GM20431 (cell line): ENCODE measurements around the gene LAMTOR5.

Source experiments
- in situ Hi-C: fragments of 300-500 bp; cut with MseI, MboI; formaldehyde crosslinking; loops from one replicate; pipeline ENCODE4 v1.15.0; 2020; ENCODE audit warnings: low sequenced_read_pairs; ENCODE audit not compliant: unreplicated experiment

The LAMTOR5 gene

DNA sequence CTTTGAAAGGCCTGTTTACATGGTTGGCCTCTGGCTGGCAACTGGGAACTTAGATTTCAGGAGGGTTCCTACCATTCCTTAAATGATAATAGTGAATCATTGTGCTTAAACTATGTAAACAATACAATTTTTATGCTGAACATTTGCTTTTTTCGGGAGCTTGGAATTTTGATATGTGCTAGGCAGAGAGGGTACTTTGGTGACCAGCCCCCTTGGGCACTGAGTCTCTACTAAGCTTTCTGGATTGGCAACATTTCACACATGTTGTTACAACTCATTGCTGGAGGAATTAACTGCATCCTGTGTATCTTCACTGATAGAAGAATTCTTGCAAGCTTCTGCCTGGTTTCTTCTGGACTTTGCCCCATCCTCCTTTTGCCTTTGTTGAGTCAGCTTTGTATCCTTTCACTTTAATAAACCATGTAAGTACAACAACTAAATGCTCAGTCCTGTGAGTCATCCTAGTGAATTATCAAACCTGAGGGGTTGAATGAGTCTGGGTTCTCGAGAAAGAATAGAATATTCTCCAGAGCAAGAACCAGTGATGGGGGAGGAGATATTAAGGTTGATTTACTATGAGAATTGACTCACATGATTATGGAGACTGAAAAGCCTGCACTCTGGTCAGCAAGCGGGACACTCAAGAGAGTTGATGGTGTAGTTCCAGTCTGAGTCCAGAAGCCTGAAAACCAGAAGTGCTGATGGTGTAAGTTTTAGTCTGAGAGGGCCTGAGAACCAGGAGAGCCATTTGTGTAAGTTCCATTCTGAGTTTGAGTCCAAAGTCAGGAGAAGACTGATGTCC is 13.6 kb downstream of the LAMTOR5 start:
- in situ Hi-C loops: no loop called here

DNA sequence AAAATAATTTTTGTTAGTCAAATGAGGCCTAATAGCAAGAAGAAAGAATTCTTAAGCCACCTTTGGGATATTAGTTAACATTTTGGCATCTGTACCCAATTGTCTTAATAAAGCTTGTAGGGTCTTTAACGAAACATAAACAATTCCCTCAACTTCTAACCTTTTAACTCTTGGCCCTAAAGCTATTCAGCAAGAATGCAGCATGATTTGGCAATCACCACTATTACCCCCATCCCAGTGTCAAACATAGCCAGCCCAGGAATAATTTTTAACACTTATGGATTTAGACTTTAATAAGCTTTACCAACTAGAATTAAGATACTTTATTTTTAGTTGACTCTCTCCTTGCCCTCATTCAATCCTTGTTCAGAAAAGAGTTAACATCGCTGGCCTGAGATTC is 14.2 kb downstream of the LAMTOR5 start:
- in situ Hi-C loops: no loop called here

DNA sequence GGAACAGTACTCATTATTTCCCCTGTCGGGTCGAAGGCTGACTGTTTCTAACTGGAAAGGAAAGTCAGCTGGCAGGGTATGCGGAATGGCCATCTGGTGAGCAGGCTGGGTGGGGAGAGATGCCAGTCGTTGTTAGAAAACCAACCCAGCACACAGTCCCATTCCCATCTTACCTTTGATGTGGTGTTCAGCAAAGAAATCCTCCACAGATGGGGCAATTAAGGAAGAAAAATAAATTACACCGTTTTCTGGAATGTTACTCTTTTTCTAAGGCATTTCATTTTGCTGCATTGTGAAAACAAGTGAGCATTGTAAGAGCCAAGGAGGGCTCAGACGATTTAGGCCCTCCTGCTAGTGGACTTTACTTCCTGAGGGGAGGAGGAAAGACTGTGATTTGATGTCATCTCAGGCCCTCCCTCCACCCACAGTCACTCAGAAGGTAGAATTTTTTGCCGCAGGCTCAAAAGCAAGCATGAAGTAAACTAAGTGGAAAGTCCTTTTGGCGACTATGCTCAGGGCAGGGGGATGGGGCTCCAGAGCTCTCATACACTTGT is 16.7 kb downstream of the LAMTOR5 start, which contains the start of gene SLC16A4:
Gene SLC16A4 (minus strand): TSS at position 335 of the 554 bp plus-strand sequence. CDS start 1,703 bp downstream, outside the sequence.
- in situ Hi-C loops: no loop called here

DNA sequence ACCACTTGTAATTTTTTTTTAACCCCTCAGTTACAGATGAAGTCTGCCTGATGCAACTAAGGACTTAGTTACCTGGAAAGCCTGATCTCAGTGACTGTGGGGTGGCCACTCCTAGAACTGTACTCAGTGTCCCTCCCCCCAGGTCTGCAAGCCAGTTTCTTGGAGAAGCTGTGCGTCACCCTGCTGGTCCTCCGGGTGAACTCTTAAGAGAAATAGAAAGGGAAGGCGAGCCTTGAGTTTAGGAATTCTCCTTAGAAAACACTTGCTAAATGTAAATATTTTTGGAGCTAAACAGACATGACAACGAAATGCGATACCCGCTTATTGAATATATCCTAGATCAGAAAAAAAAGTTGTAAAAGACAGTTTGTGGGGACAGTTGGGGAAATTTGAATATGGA is 17.4 kb downstream of the LAMTOR5 start:
- in situ Hi-C loops: no loop called here

DNA sequence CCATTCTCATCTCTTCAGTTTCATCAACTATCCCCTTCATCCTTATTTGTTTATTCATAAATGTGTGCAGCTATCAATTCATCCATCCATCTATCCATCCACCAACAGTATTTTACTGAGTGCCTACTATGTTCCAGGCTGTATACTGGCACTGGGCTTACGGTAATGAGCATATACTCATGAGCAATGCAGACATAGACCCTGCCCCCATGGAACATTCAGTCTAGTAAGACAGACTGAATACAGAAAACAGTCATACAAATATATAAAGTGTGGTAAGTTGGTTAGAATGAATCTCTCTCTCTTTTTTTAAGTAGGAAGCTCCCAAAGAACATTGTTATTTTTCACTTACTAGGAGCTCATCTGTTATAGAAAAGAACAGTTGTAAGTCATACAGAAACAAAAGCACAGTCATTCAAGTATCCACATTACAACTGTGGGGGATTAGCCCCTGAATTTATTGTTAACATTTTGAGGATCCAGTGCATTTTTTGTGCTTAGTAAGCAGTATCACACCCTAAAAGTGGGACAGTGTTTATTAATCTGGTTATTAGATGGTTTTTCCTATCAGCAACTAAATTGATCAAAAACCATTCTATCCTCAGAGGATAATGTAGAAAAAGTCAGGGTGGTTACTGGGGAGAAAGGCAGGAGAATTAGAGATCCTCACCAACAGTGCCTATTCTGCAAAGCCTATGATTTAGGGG is 20.3 kb downstream of the LAMTOR5 start:
- in situ Hi-C loops: no loop called here

DNA sequence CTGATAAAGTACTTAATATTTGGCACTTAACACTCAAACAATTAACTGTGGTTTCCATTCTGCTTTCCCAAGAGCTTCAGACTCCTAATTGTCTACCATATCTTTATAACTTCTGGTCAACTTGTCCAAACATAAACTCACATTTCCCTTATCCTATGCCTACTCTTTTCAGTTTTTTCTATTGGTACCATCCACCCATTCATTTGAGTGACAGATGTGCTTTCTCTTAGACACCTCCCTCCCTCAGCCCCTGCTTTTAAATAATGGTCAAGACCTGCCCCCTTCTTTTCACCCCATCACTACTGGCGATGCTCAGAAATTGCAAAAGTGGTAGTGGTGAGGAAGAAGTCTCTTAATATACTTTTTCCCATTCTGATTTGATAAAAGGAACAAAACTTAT is 22.1 kb downstream of the LAMTOR5 start:
- in situ Hi-C loops: no loop called here

DNA sequence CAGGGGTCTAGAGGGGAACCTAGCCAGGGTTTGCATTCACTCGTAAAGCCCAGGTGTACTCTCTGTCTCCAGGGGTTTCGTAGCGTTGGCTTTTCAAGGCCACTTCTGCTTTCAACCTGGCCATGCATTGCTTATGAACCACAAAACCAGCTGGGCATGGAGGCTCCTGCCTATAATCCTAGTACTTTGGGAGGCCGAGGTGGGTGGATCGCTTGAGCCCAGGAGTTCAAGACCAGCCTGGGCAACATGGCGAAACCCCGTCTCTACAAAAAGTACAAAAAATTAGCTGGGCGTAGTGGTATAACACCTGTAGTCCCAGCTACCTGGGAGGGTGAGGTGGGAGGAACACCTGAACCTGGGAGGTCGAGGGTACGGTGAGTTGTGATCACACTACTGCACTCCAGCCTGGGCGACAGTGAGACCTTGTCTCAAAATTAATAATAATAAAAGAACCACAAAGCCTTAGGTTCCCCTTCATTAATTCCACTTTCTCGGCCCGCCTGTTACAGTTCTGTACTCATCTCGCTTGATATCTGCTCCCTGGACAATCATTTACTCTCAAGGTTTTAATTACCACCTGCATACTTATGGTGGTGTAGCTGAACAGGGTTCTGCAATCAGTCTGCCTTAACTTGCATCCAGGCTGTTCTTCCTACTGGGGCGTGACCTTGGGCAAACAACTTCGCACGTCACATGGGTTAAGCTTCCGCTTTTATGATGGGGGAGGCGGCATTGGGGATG is 22.7 kb downstream of the LAMTOR5 start:
- in situ Hi-C loops: no loop called here

DNA sequence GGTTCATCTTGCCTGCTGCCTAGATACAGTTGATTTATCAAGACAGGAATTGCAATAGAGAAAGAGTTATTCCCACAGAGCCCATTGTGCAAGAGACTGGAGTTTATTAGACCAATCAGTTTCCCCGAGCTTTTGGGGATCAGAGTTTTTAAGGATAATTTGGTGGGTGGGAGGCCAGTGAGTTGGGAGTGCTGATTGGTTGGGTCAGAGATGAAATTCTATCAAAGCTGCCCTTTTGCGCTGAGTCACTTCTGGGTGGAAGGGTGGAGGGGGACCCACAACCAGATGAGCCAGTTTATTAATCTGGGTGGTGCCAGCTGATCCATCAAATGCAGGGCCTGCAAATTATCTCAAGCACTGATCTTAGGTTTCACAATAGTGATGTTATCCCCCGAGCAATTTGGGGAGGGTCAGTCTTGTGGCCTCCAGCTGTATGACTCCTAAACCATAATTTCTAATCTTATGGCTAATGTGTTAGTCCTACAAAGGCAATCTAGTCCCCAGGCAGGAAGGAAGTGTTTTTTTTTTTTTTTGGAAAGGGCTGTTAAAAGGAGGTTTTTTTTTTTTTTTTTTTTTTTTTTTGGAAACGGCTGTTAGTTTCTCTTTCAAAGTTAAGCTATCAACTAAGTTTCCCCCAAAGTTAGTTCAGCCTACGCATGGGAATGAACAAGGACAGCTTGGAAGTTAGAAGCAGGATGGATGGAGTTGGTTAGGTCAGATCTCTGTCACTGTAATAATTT is 24.1 kb downstream of the LAMTOR5 start:
- in situ Hi-C loops: no loop called here

DNA sequence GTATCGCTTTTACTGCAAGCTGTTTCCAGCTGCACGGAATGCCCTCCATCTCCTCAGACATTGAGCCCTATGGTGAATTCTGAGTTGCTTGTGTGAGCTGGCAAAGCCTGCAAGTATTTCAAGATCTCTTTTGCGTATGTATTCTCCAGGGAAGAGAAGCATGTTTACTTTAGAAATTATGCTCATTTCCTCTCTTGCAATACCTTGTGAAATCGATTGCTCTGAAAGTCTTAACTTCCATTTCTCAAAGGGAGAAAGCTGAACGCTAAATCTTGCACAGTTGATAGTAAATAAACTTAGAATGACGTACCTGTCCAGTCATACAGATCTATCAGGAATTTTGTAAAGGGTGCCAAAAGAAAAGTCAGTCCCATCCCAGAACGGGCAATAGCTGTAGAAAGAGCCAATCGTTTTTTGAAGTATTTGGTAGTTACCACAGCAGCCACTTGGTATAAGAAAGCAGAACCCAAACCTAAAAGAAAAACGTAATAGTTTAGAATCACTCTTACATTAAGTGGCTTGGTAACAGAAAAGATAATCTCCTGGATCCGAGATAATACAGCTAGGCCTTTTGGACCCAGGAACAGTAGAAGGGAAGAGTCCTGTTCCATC is 26.7 kb downstream of the LAMTOR5 start:
- in situ Hi-C loops: no loop called here

DNA sequence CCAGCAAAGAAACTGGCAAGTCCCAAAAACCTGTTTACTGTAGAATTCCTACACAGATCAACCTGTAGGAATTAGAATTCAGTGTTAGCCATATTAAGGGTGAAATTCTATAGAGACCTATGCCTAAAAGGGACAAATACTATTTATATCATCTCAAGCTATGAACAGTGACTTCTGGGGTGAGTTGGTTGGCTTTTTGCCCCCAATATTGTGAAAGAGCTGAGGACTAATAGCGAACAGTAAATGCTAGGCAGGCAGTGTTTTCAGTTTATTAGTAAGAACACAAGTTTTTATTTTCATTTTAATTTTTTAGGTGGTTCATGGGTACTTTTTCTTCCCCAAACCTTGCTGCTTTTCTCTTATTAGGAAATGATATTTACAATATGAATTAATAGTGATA is 32.0 kb downstream of the LAMTOR5 start:
- in situ Hi-C loops: no loop called here

DNA sequence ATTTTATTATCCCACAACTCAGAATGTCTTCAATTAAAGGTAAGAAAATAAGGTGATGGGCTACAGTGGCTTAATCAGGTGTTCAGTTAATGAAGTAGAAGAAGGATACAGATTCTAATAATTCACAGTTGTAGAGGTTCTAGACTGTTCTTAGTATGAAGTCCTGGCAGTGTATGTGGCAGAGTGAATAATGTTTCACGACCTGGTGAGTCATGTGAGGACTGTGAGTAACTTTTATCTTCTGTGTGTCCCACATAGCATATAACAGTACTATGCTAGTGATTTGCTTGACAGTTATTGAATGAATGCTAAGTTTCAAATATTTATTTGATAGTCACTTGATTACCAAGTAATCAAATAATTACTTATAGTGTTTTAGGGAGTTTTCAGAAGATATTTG is 36.7 kb downstream of the LAMTOR5 start:
- in situ Hi-C loops: no loop called here

DNA sequence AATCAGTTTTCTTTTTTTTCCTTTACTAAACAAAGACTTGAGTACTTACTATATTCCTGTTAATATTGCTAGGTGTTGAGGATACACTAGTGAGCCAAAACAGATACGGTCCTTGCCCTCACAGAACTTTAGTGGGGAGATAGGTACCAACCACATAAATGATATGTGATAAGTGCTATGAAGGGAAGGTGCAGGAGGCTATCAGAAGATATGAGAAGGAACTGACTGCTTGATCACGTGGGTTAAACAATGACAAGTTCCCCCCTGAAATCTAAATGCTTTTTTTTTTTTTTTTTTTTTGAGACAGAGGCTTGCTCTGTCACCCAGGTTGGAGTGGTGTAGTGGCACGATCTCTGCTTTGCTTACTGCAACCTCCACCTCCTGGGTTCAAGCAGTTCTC is 43.3 kb downstream of the LAMTOR5 start:
- in situ Hi-C loops: no loop called here

DNA sequence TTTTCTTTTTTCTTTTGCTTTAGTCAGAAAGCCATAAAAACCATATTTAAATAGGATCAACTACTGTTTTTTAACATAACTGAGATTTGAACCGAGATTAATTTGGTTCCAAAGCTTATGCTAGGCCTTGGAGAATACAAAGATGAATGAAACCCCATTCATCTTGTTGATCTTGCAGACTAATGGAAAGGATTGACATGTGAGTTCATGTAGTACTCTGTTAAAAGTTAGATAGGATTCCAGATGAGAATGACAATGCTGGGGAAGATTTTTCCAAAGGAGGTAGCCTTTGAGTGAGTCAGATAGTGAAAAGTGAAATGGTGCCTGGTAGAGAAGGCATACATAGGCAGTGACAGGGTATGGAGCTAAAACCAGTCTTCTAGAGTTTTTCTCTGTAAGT is 45.6 kb downstream of the LAMTOR5 start:
- in situ Hi-C loops: no loop called here

DNA sequence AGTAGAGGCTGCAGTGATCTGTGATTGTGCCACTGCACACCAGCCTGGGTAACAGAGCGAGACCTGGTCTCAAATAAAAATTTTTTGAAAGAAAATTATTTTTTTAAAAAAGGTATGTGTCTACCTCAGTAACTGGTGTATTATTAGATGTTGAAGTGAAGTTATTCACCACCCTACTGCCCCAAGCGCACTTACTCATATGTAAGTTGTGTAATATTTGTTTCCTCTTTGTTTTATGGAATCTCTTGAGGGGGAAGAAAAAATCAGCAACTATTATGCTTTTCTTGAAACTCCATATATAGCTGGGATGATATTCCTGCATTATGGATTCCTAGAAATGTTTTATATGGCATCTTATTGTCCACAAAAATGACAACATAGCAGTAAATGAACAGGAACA is 47.1 kb downstream of the LAMTOR5 start:
- in situ Hi-C loops: no loop called here

DNA sequence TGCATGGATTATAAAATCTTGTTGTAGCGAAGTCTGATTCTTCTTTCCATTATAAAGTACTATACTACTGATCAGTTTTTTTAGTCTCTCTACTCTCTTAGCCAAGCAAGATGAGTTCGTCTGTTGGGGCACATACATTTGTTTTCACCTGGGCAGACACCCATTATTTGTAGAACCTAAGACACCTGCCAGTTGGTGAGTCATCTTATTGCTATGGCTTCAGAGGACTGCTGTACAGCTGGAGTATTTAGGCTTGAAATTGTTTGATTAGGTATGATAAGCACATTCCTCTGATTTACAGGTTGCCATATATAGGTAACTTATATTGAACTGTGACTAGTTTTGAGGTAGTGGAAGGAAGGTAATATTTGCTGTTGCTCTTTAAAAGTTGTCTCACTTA is 51.1 kb downstream of the LAMTOR5 start:
- in situ Hi-C loops: no loop called here

DNA sequence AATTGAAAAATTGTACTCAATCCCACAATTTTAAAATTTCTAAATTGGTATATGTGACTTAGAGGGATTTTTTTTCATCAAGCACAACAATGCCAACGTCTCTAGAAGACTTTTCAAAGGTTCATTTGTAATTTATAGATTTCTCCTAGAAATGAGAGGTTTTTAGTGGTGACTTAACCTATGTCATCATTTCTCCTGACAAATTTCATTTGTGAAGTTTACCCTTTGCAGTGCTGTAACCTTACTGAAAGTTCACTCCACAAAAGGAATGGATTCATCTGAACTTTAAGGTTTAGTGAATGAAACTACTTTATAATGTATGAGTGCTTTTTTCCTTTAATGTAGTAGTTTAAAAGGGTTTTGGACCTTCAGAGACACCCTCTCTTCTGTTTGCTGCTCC is 52.2 kb downstream of the LAMTOR5 start:
- in situ Hi-C loops: no loop called here
